GM12892 (cell line): Measurements from ENCODE around the gene PBLD.
"Not testable (repeated sequence)": the region's sequence is repeated elsewhere in the genome, so short reads cannot be mapped to it uniquely, and the experiment has no call there.

ENCODE experiments used
- DNase-seq: peaks from one replicate; pipeline ENCODE4 v3.0.0; 2011; ENCODE audit not compliant: insufficient read length
- FAIRE-seq: peaks from 2 replicates; lab custom pipeline; 2011; peaks lifted over from hg19 to GRCh38; lab: Jason Lieb, UNC
- POLR2A ChIP-seq: IDR thresholded peaks from 2 replicates; pipeline ENCODE4 v1.6.1; 2011; ENCODE audit warnings: low read depth, low read length, control low read depth
- POLR2AphosphoS5 ChIP-seq: IDR thresholded peaks from 2 replicates; pipeline ENCODE4 v1.6.1; 2011; ENCODE audit warnings: low read depth, low read length, control low read depth
- TAF1 ChIP-seq: IDR thresholded peaks from 2 replicates; pipeline ENCODE4 v1.6.1; 2011; ENCODE audit warnings: low read depth, mild to moderate bottlenecking, control low read depth, low read length, borderline replicate concordance

PBLD gene

GRCh38 chr10:68269562-68270290 lies 63.0 kb downstream of the PBLD start:
- no peak for FAIRE-seq

GRCh38 chr10:68261132-68261856 lies 71.4 kb downstream of the PBLD start:
- TF ChIP-seq TAF1 (no peak), POLR2A (no peak), POLR2AphosphoS5 (no peak)
- no peak for FAIRE-seq
- no peak for DNase-seq

More at GRCh38 chr10:68269562-68270290, 63.0 kb downstream of the PBLD start:
- no peak for DNase-seq
- no peak for TF ChIP-seq TAF1
- no peak for TF ChIP-seq POLR2AphosphoS5
- TF ChIP-seq POLR2A = no peak

DNA sequence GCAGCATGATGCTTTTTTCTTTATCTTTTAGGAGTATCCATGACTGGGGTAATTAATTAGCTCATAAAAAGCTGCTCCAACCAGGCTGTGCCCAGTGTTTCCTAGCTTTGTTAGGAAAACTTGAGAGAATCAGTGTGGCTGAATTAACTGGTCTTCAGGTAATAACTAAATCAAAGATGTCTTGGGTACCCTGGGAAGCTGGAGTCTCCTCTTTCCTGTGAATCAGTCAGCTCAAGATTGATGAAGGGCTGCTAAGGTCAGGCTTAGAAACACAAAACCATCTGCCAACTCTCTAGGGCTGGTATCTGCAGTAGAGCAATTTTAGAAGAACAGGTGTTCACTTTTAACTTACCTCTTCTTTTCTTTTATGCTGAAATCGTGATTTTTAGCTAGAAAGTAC lies 79.4 kb downstream of the PBLD start:
- DNase-seq (no peak), FAIRE-seq (no peak)
- TF ChIP-seq POLR2A (no peak), POLR2AphosphoS5 (no peak), TAF1 (no peak)

DNA sequence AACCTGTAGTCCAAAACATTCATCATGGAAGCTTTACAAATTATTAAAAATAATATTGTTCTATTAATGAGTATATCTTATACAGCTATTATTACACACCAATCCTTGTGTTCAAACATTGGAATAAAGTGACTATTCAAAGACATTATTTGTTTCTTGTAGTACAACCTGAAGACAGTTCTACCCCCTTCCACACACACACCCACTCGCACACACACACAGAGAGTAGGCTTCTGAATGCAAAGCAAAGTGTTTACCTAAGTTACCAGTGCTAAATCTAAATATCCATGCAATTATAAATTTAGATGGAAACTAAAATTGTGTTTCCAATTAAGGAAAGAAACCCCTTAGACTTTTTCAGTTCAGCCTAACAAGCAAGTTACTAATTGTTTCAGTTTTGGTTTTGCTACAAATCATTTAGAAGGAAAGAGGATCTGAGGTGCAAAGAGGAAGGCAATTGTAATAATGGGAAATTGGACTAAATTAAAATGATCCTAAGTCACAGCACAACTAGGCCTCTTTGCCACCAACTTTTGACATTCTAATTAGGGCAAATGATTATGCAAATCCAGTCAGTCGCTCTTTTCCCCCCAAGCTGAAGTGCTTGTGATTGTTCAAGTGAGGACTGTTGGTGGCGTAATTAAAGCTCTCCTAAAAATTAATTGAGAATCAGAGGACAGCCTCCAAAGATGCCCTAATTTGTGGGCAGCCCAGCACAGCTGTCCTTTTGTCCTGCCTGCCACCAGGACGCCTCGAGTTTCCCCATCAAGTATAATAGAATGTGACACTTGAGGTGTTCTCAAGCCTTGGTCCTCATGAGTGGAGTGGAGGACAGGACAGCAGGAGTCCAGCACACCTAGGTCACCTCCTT lies 80.9 kb downstream of the PBLD start:
- FAIRE-seq (no peak), DNase-seq (no peak)
- TF ChIP-seq POLR2AphosphoS5 = no peak
- TF ChIP-seq POLR2A = no peak
- no peak for TF ChIP-seq TAF1

DNA sequence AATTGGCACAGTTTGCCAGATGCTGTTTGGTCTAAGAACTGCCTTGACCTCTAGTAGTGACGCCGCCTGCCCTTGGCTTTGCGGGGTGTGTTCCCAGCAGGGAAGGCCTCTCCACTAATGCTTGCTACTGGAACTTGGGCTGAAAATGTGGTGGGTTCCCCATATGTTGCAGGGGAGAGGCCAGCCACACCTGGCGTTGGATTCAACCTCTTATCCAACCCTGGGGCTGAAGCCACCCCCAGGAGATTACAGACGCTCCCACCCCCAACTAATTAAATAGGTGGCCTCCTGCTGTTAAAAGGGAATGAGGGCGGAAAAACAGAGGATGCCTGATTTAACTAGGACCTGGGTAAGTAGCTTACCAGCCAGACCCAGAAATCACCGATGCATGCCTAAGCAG lies 81.6 kb downstream of the PBLD start:
- TF ChIP-seq POLR2AphosphoS5 (no peak), TAF1 (no peak), POLR2A (no peak)
- no peak for DNase-seq
- FAIRE-seq = no peak

- TF ChIP-seq POLR2A (no peak), POLR2AphosphoS5 (no peak), TAF1 (no peak)
- DNase-seq (no peak), FAIRE-seq (no peak)
These were observed 83.4 kb downstream of the PBLD start for GRCh38 chr10:68249297-68249696.

DNA sequence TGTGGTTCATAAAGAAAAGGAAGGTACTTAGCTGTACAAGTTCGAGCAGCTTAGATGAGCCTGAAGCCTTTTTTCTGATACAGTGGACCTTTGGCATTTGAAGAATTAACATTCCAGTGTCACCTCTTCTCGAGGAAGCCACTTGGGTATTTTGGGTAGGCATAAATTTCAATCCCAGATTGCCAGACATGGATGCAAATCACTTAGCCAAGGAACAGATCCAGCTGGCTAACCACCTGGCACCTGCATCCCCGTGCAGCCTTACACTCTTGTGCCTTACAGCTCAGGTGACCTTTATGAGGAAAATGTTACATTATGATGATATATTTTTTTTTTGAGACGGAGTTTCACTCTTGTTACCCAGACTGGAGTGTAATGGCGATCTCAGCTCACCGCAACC lies 84.8 kb downstream of the PBLD start:
- TF ChIP-seq POLR2AphosphoS5 (no peak), POLR2A (no peak), TAF1 (no peak)
- DNase-seq (no peak), FAIRE-seq (no peak)

- FAIRE-seq, DNase-seq: not testable (repeated sequence)
These were observed 86.3 kb downstream of the PBLD start for GRCh38 chr10:68246397-68246796.

GRCh38 chr10:68242051-68242450 lies 90.7 kb downstream of the PBLD start:
- no peak for FAIRE-seq
- no peak for DNase-seq
- no peak for TF ChIP-seq POLR2A
- TF ChIP-seq POLR2AphosphoS5 = no peak
- TF ChIP-seq TAF1 = no peak

GRCh38 chr10:68239596-68240150 lies 93.1 kb downstream of the PBLD start:
- TF ChIP-seq POLR2AphosphoS5 (no peak), TAF1 (no peak), POLR2A (no peak)
- FAIRE-seq (no peak), DNase-seq (no peak)

GRCh38 chr10:68239069-68239468 lies 93.7 kb downstream of the PBLD start:
- TF ChIP-seq POLR2A (no peak), POLR2AphosphoS5 (no peak), TAF1 (no peak)
- no peak for FAIRE-seq
- DNase-seq = no peak

DNA sequence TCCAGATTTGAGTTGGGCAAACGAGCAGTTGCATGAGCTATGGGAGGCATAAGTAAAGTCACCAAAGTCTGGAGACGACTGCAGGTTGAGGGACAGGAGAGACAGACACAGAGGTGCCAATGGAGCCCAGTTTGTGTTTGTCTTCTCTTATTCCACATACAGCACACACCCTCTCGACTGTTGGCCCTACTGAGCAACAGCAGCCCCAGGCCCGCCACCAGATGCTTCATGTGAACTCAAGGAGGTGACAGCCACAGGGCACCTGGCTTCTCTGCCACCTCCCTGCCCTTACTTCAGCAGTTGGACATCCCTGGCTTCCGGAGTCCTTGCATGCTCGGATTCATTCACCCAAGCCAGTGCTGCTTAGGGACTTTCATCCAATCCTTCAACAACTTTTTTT lies 94.4 kb downstream of the PBLD start:
- DNase-seq = no peak
- no peak for FAIRE-seq
- TF ChIP-seq POLR2A = no peak
- TF ChIP-seq POLR2AphosphoS5 = no peak
- TF ChIP-seq TAF1 = no peak

DNA sequence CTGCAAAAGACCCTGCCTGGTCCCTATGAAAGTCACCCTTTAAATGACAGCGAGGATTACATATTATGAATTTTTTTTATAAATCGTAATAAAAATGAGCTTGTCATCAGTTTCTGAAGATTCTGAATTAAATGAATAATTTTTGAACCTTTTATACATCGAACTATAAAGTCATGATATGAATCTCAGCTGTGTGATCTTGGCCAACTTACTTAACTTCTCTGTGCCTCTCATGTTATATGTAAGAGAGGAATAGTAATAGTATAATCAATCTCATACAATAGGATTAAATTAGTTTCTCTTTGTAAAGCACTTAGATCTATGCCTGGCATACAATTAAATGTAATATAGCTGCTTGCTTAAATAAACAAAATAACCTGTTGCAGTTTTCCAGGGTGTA lies 95.6 kb downstream of the PBLD start:
- FAIRE-seq = no peak
- TF ChIP-seq TAF1 (no peak), POLR2AphosphoS5 (no peak), POLR2A (no peak)
- no peak for DNase-seq
